ENCODE data around the gene IPO5. TPM values are rescaled to one million over a fixed set of nuclear protein-coding genes. Genes with fewer than 3 reads are reported as not detected.
A peak's percentile ranks its signal among the peaks of the same experiment; 100 is the strongest.

IPO5 gene
- total and polyA plus RNA-seq, 2 of the 4 experiments (the other 2 are of a cell fraction): 89.2 to 270 TPM

DNA sequence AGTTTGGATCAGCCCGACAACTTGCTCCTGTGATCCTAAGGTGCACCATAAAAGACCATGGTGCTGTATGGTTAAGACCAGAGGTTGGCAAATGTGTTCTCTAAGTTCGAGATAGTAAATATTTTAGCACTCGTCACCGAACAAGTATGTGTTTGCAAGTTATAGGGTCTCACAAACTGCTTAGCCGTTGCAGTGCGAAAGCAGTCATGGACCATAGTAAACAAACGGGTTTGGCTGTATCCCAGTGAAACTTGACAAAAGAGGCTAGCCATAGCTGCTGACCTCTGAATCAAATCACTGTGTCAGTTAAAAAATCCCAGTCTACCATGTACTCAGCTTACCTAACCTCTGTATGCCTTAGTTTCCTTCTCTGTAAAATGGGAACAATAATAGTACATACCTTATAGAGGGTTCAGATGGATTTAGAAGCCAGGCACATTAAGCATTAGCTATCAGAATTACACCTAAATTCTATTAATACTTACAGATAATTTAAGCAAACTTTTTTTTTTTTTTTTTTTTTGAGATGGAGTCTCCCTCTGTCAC is 72.1 kb downstream of the IPO5 start:
- POLR2A ChIA-PET (ENCODE audit: unreplicated experiment): no interaction called here
- DNase-seq: peak; percentile 88

More for the DNA sequence above, 72.1 kb downstream of the IPO5 start:
- no peak overlapping the region for H3K4ac ChIP-seq (ENCODE audit: low read depth, low read length)
- H4K5ac ChIP-seq (ENCODE audit: low read depth, low read length): no peak overlapping the region
- H3K18ac ChIP-seq (ENCODE audit: low read depth, low read length): no peak overlapping the region
- intact Hi-C loops (cut with micrococcal nuclease) (loop anchor here (5.0 kb wide), 2 partner anchors 117 to 168 kb away; partner anchors contain the start of gene FARP1), dilution Hi-C loops (cut with HindIII; ENCODE audit: low sequenced_read_pairs, unreplicated experiment) (no loop called here), in situ Hi-C loops (cut with MboI; ENCODE audit: low sequenced_read_pairs) (no loop called here)
- peaks cover 7% of the 10 kb centered on the region for H3K9me1 ChIP-seq (ENCODE audit: insufficient read depth, low read length)
- no TSS peak for BruUV-seq (replicated peaks)
- H2AFZ ChIP-seq (replicated peaks; ENCODE audit: low read length, poor library complexity): no peak overlapping the region
- no peak overlapping the region for H3K4me3 ChIP-seq (ENCODE audit: insufficient read depth, low read depth, low read length)
- peaks cover 6% of the 10 kb centered on the region for H3K36me3 ChIP-seq (ENCODE audit: control insufficient read depth, insufficient read depth, low read length)
- no peak overlapping the region for H2BK120ac ChIP-seq (ENCODE audit: low read depth, low read length)
- H2BK5ac ChIP-seq (ENCODE audit: low read depth, low read length, poor library complexity, severe bottlenecking): peak overlapping the region; percentile 27
- ATAC-seq (ENCODE audit: low read depth): peak; percentile 52
- H3K79me1 ChIP-seq (ENCODE audit: low read depth in 1 of 2, low read length in 2 of 2): peaks cover 0 to 17% of the 10 kb centered on the region in 2 experiments; a peak in 3 of 4 replicates
- TF ChIP-seq BHLHE40 (IDR thresholded peaks at IDR 0.05; ENCODE audit: low read depth, low read length) (peak; percentile 35; the same call in 1 of the 2 replicates), FOS (IDR thresholded peaks at IDR 0.05; ENCODE audit: low read depth, low read length) (0 out of 2 replicates have a peak, but pooled peaks have one; percentile 10), CEBPB (IDR thresholded peaks at IDR 0.05; ENCODE audit: low read depth, low read length) (no peak)
- H3K23ac ChIP-seq (ENCODE audit: low read depth, low read length): no peak overlapping the region
- H3K4me2 ChIP-seq (ENCODE audit: low read depth, low read length): no peak overlapping the region
- H3K9me3 ChIP-seq (ENCODE audit: control insufficient read depth, insufficient read depth, low read length): no peaks in the 10 kb centered on the region
- no peak overlapping the region for H2BK20ac ChIP-seq (ENCODE audit: low read depth, low read length)
- WGBS, 2 experiments (ENCODE audit: extremely low coverage in 2 of 2, insufficient read length in 1 of 2): 10% methylated on average over 2 of the region's 7 CpGs; no CpG with 5 or more reads in 1 of the 2 experiments
- no peak overlapping the region for H4K91ac ChIP-seq (ENCODE audit: insufficient read depth, low read depth, low read length)
- no peak overlapping the region for H3K14ac ChIP-seq (replicated peaks; ENCODE audit: low read depth, low read length)
- H4K8ac ChIP-seq (ENCODE audit: low read depth in 2 of 2, low read length in 2 of 2): no peak overlapping the region
- no peak overlapping the region for H3K9ac ChIP-seq (ENCODE audit: low read depth, low read length)
- peaks cover 9% of the 10 kb centered on the region for H3K4me1 ChIP-seq (ENCODE audit: control insufficient read depth, insufficient read depth, low read length)
- H3K27me3 ChIP-seq (ENCODE audit: control insufficient read depth, insufficient read depth, low read length): no peaks in the 10 kb centered on the region
- no peaks in the 10 kb centered on the region for H4K20me1 ChIP-seq (ENCODE audit: insufficient read depth, low read length)
- H3K27ac ChIP-seq (ENCODE audit: insufficient read depth, low read length): no peak overlapping the region
- H2AK9ac ChIP-seq (replicated peaks; ENCODE audit: low read depth, low read length, poor library complexity): no peak overlapping the region
- H2AK5ac ChIP-seq (ENCODE audit: low read depth, low read length): no peak overlapping the region
- CTCF ChIA-PET: interaction anchor here (0.7 to 0.9 kb wide), 2 partner anchors 11 to 90 kb away, joined by 4 to 6 read pairs; no protein-coding TSS in a partner anchor
- H3K56ac ChIP-seq (ENCODE audit: extremely low read depth, insufficient read depth, low read length): no peak overlapping the region
- H2BK15ac ChIP-seq (ENCODE audit: low read depth, low read length): no peak overlapping the region

All from IMR-90 (cell line).